GOT3 (cell line): ENCODE data around the gene C9.
"Not testable (repeated sequence)": the region's sequence is repeated elsewhere in the genome, so short reads cannot be mapped to it uniquely, and the experiment has no call there.

Source experiments
- DNase-seq: peaks from one replicate; lab custom pipeline; 2025; ENCODE audit warnings: mixed read lengths; lab: John Stamatoyannopoulos, UW

C9 gene

DNA sequence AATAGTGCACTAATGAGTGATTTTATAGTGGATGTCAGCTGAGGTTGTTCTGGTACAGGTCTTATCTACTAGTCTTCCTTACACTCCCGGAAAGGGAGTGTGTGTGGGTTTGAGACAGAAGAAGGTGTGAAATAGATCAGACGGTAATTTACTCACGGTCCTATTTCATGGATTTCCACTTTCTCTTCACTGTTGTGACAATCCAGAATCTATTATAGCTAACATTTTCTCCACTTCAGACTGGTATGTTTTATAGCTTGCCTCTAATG lies 7.0 kb upstream of the C9 start:
- DNase-seq, result no peak

- no peak for DNase-seq
These were observed 6.5 kb upstream of the C9 start for GRCh38 chr5:39370555-39371366.

GRCh38 chr5:39369123-39369815 lies 5.0 kb upstream of the C9 start:
- no peak for DNase-seq

DNA sequence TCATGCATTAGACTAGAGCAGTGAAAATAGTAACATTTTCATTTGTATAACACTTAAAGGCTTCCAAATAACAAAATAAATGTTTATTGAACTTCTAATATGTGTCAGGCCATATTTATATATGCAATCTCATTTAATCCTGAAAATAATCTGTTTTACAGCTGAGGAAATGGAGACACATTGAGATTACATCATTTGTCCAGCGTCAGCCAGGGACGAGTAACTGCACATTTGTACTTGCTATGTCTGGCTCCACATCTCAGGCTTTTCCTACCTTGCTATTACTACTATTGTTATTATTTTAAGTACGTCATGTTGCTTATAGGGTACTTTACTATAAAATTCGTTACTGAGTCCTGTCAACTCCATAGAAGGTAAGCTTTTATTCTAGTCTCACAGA lies 3.8 kb upstream of the C9 start:
- no peak for DNase-seq

DNA sequence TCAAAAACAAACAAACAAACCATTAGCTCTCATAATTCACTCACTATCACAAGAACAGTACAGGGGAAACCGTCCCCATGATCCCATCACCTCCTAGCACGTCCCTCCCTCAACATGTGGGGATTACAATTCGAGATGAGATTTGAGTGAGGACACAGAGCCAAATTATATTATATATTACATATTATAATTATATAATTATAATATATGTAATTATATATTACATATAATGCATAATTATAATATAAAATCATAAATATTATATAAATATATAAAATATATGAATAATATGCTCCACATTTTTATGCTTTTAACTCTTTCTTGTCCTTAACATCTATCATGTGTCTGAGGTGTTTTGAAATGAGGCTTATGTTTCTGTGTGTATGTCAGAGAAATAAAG lies 3.4 kb upstream of the C9 start:
- no peak for DNase-seq

DNA sequence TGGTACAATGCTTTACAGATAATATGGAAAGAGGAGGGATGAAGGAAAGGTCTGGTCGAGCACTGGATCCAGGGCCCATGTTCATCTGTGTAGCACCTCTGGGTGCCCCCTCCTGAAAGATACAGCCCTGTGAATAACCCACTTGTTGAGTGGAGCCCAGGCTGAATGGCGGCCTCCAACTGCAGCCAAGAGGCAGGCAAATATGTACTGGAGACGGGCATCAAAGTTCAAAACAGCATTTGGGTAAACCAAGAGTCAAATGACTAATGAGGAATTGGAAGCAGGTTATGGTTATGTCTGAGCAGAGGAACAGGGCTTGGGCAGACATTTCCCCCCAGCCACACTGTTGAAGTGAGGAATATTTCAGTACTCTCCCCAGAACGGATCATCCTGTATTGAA lies 1.1 kb downstream of the C9 start:
- no peak for DNase-seq

DNA sequence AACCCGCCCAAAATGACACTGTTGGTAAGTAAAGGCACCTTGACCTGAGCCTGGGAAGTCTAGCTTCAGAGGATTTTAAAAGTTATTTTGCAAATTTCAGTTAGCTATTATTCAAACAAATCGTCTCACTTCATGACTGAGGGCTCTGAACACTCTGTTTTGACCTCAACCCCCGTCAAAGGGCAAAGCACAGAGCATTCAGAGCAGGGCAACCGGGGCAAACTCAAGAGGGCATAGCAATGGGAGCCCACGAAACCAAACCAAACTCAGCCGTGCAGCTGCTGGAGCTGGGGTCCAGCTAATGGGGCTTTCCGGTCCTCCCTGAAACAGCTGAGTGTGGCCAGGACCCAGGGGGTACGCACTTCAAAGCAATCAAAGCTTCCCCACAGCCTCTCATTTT lies 1.6 kb downstream of the C9 start:
- no peak for DNase-seq

- DNase-seq, result no peak
These were observed 3.0 kb downstream of the C9 start for GRCh38 chr5:39361306-39361705.

DNA sequence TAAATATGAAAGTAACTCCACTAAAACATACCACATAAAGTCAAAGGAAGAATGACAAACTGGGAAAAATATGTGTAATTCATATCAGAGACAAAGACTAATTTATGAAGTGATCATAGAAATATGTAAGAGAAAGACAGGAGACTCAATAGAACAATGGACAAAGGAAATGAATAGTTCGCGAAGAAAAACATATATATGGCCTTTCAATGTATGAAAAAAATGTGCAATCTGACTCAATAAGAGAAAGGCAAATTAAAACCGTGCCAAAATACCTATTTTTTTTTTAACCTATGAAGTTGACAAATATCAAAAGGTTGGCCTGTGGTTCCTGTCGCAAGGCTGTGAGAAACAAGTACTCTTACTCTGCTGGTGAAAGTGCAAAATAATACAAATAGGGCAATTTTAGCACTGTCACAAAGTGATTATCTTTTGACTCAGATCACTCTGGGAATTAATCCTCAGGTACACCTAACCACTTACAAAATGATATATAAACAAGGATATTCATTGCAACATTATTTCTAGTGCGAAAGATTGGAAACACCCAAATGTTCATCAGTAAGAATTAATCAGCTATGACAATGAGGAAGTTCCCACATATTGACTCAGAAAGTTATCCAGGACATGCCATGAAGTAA lies 3.7 kb downstream of the C9 start:
- no peak for DNase-seq

DNA sequence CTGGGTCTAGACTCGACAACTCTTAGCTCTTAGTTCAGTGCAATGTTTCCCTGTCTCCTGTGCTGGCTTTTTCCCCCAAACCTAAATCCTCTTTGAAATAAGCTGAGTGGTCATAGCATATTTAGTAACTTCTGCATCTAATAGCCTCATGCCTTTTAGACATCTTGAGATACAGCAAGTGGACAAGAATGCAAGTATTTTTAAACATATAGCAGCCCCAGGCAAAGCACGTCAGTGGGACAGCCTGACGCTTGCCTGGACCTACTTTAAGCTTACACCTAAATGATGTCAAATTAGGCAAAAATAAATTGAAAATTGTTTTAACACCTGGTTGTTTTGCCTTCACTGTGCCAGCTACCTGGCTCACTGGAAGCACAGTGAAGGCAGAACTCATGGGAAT lies 8.0 kb downstream of the C9 start:
- DNase-seq, result no peak

GRCh38 chr5:39355324-39355723 lies 9.0 kb downstream of the C9 start:
- no peak for DNase-seq

DNA sequence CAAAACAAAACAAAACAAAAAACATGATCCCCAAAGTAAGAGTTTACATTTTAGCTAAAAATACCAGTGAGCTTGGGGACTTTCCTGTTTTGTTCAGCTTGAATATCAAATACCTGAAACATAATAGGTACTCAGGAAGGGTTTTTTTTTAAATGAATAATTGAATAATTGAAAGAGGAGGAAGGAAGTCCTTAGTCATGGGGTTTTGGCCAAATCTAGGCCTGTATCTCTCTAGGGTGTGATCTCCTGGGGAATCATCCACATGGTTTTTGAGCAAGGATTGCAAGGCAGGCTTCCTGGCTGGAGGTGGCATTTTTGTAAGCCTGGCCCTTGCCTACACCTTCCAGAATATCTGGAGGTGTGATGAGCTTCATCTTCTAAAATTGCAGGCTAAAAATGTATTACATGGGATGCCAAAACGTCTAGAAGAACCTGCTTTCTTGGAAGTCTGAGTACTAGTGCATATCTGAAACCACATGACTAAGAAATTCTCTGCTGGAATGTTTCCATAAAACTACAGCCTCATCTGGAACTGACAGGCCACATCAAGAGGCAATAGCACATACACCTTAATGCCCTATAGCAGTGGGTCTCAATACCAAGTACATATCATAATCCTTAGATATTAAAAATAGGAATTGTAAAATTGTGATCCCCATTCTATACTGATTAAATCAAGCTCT lies 10.4 kb downstream of the C9 start:
- no peak for DNase-seq

GRCh38 chr5:39352951-39353350 lies 11.3 kb downstream of the C9 start:
- no peak for DNase-seq

DNA sequence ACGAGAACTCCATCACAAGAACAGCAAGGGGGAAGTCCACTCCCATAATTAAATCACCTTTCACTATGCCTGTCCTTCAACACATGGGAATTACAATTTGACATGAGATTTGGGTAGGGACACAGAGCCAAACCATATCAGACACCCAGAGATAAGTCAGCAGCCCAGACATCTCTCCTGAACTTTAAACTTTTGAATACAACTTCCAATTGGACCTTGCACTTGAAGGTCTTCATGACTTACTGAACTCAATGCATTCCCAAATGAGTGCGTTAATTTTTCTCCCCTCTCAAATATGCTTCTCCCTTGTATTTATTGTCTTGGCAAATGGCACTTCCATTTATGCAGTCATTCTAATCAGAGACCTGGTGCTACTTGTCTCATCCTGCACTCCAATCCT lies 12.1 kb downstream of the C9 start:
- no peak for DNase-seq

DNA sequence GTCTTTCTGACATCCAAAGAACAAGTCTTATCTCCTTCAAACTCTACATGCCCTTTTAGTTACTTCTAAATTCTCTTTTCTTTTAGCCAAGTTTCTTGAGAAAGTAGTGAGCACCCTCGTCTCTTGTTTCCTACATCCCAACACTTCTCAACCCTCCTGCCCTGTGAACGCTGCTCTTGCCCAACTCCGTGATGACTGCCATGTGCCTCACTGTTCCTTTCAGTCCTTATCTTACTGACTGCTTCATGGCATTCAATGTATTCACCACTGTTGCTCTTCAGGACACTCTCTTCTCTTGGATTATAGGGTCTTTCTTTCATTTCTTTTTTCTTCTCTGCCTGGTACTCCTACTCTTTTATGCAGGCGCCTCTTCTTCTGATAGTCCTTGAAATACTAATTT lies 14.8 kb downstream of the C9 start:
- DNase-seq, result no peak

DNA sequence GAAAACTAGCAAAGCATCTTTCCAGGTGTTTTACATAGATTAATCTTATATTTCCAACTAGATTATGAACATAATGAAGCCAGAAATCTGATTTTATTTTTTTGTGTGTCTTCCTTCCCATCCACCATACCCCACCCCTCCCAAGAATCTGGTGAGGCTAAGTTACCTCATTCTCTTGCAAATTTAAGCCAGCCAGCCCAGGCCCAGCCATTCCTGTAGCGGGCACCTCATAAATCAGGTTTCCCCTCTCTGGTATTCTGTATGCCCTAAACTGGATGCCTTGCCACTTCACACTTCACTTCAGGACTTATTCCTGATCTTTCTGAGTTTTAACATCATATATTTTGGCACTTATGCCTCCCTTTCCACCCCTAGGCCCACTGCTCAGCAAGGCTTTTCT lies 21.8 kb downstream of the C9 start:
- no peak for DNase-seq

DNA sequence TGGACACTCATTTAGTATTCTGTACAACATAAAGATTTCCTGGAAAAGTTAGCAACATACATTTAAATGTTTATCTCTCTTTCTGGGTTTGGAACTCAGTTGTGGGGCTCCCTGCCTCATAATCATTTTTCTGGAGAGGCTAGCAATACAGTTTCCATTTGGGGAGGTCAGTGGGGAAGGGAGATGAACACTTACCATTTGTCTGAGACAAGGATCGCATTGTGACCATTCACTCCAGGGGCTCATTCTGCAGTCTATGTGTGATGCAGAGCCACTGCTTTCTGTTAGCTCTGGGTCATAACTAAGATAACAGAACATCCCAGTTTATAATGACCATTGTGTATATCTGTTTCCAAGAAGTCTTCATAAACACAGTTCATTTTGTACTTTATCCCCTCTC lies 22.4 kb downstream of the C9 start:
- DNase-seq, result no peak

DNA sequence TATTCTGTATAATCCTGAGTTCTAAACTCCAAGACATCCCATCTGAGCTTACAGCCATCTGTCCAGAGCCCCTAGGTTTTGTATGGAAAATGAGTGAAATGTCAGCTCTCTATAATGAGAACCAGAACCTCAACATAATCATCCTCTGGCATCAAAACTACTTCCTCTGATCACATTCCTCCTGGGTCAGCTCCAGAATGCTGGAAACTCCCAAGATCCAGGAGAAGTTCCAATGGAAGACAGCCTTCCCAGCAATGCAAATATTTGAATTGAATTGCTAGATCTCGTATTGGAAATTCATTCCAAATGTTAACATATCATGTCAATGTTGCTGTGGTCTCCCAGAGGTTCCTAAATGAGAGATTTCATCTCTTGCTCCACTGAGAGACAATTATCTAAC lies 23.8 kb downstream of the C9 start:
- no peak for DNase-seq

DNA sequence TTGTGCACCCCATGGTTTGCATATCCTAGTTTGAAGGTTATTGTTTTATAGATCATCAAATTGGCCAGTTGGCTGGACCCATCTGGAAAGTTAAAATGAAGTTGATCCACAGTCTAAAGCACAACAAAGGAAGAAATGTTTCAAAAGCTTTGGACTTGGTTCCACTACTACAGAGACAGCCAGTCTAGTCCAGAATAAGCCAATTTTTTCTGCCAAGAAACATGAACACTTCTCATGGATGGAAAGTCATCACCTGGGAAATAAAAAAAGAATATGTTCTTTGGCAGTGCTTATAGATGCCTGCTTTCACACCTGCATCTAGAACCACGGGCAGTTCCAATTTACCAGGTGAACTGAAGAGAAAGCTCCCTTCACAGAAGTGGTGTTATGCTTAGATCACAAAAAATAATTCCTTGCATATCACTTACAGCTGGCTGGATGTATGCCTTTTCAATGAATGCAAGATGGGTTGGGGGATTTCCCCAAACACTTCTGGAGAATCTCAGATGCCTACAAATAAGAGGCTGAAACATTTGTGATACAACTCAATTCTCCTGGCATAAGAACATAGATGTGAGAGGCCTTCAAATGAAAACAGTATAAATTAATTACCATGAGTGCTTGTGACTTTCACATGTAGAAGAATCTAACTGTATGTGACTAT lies 26.9 kb downstream of the C9 start:
- no peak for DNase-seq

GRCh38 chr5:39334296-39334695 lies 30.0 kb downstream of the C9 start:
- DNase-seq, result not testable (repeated sequence)

GRCh38 chr5:39333104-39333503 lies 31.2 kb downstream of the C9 start:
- DNase-seq, result no peak

GRCh38 chr5:39331861-39332381 lies 32.4 kb downstream of the C9 start:
- no peak for DNase-seq
